GM10847 (cell line): Measurements from ENCODE around the gene SIX4.

Experiments used
- POLR2A ChIP-seq: IDR thresholded peaks from 2 replicates; pipeline ENCODE4 v1.6.1; 2011; ENCODE audit not compliant: insufficient read length; ENCODE audit errors: extremely low read depth

SIX4 gene

GRCh38 chr14:60691383-60692113 is 32.6 kb downstream of the SIX4 start:
- no peak for TF ChIP-seq POLR2A

- no peak for TF ChIP-seq POLR2A
Observed at GRCh38 chr14:60686865-60687264, 37.3 kb downstream of the SIX4 start.

- no peak for TF ChIP-seq POLR2A
Observed at GRCh38 chr14:60684203-60684602, 39.9 kb downstream of the SIX4 start.

- no peak for TF ChIP-seq POLR2A
Observed at GRCh38 chr14:60681271-60681670, 42.9 kb downstream of the SIX4 start.

- no peak for TF ChIP-seq POLR2A
Observed at GRCh38 chr14:60680511-60680910, 43.6 kb downstream of the SIX4 start.

GRCh38 chr14:60679566-60680258 is 44.4 kb downstream of the SIX4 start:
- TF ChIP-seq POLR2A: no peak

- no peak for TF ChIP-seq POLR2A
Observed at GRCh38 chr14:60677701-60678100, 46.5 kb downstream of the SIX4 start.

GRCh38 chr14:60670989-60671388 is 53.2 kb downstream of the SIX4 start:
- no peak for TF ChIP-seq POLR2A

GRCh38 chr14:60668431-60669112 is 55.6 kb downstream of the SIX4 start:
- TF ChIP-seq POLR2A: no peak

GRCh38 chr14:60665177-60665550 is 59.0 kb downstream of the SIX4 start:
- TF ChIP-seq POLR2A: no peak

GRCh38 chr14:60662982-60663381 is 61.2 kb downstream of the SIX4 start:
- TF ChIP-seq POLR2A: no peak

- TF ChIP-seq POLR2A: no peak
Observed at GRCh38 chr14:60661721-60662120, 62.4 kb downstream of the SIX4 start.
